ENCODE data around the gene SFMBT1.

SFMBT1 gene

GRCh38 chr3:53022647-53023046 lies 23.2 kb downstream of the SFMBT1 start:
- intact Hi-C loops (cut with DNase I) = no loop called here
- no peak for DNase-seq

GRCh38 chr3:53016236-53016635 lies 29.6 kb downstream of the SFMBT1 start:
- intact Hi-C loops (cut with DNase I) = no loop called here
- DNase-seq = no peak

- intact Hi-C loops (cut with DNase I) = no loop called here
- DNase-seq = no peak
These were observed 34.5 kb downstream of the SFMBT1 start for GRCh38 chr3:53011324-53011723.

GRCh38 chr3:53009826-53010539 lies 35.9 kb downstream of the SFMBT1 start:
- DNase-seq = no peak
- intact Hi-C loops (cut with DNase I) = no loop called here

GRCh38 chr3:53008932-53009331 lies 36.9 kb downstream of the SFMBT1 start:
- DNase-seq = no peak
- intact Hi-C loops (cut with DNase I) = no loop called here

DNA sequence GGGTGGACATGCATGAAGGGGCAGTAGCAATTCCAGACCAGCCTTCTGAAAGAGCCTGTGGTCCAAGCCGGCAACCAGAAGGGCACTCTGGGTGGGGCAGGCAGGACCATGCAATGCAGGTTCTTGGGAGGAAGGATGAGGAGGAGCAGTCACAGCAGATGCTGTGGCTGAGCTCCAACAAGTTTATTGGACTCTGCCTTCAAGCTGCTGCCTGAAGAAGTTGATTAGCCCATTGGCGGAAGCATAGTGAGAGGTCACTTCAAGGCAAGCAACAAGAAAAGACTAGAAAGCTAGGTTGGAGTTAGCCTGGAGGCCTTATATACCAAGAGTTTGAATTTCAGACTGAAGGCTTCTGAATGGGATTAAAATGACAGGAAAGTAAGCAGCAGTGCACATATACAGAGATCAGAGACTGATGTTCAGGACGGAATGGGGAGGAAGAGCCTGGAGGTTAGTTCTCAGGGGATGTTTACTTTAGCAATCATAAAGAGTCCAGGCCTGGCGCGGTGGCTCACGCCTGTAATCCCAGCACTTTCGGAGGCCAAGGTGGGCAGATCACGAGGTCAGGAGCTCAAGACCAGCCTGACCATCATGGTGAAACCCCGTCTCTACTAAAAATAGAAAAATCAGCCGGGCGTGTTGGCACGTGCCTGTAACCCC lies 39.9 kb downstream of the SFMBT1 start:
- no peak for DNase-seq
- intact Hi-C loops (cut with DNase I) = no loop called here

GRCh38 chr3:53005338-53005737 lies 40.5 kb downstream of the SFMBT1 start:
- intact Hi-C loops (cut with DNase I) = no loop called here
- no peak for DNase-seq

DNA sequence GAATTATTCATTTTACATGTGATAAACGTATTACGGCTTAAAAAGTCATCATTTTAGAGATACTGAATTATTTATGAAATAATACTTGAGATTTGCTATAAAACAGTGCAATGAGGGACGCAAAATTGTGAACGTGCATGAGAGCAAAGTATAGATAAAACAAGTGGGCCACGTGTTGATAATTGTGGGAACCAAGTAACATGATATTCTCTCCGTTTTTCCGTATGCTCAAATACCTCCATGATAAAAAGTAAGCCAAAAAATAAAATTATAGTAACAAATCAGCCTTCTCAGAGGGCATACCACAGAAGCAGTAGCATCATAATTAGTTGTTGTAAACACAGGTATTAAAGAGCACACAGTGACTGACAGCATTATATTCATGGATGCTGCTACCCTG lies 42.6 kb downstream of the SFMBT1 start:
- intact Hi-C loops (cut with DNase I) = no loop called here
- no peak for DNase-seq

DNA sequence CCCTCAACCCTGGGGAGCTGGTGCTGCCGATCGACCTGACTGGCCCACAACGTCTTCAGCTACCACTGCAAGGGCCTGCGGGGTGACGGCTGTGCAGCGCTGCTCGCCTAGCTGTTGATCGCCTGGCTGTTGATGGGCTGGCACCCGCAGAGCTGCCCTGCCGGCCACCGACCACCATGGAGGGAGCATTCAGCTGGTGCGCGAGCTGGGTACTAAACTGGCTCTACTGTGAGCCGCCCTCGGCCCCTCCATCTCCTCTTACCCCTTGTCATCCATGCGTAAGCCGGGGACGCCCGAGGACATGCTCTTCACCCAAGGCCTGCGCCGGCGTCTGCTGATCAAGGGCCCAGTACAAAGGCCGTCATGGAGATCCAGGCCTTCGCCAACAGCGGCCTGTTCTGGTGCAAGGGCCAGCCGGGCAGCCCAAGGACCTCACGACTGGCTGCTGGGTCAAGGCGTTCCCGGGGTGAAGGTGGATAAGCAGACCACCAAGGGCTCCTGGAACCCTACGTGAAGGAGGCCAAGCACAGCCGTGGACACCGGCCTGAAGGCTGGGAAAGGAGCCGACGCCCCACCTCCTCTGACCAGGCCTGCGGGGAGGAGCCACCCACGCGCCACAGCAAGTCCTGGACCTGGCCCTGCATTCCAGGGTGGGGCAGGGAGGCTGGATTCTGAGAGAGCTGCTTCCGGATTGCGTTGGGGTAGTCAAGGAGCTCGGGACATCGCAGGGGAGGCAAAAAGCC lies 46.9 kb downstream of the SFMBT1 start:
- no peak for DNase-seq
- intact Hi-C loops (cut with DNase I) = no loop called here

DNA sequence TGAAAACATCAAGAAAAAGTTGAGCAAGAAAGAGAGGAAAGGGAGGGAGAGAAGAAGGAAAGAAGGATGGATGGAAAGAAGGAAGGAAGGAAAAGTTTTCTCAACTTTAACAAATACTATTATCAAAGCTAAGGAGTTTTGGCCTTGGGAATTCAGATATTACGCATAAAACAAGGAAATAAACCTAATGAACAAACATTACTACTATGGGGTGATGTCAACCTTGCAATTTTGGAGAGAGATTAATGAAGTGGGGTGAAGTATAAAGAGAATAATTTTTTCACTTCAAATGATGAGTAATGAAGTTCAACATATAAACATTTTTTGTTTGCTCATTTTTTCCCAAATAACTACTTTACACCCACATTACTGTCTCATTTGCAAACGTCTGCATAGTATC lies 55.2 kb downstream of the SFMBT1 start:
- intact Hi-C loops (cut with DNase I) = no loop called here
- DNase-seq = no peak

DNA sequence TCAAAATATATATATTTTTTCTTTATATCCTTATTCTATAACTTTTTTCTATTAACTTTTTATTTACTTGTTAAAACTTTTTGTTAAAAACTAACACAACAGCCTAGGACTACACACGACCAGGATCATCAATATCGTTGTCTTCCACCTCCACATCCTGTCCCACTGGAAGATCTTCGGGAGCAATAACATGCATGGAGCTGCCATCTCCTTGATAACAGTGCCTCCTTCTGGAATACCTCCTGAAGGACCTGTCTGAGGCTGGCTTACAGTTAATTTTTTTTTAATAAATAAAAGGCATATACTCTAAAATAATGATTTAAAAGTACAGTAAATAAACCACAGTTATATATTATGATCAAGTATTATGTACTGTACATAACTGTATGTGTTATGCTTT lies 58.9 kb downstream of the SFMBT1 start:
- DNase-seq = no peak
- intact Hi-C loops (cut with DNase I) = no loop called here

- no peak for DNase-seq
- intact Hi-C loops (cut with DNase I) = no loop called here
These were observed 59.8 kb downstream of the SFMBT1 start for GRCh38 chr3:52986049-52986448.

- no peak for DNase-seq
These were observed 62.0 kb downstream of the SFMBT1 start for GRCh38 chr3:52983828-52984227.

GRCh38 chr3:52983336-52983807 lies 62.5 kb downstream of the SFMBT1 start:
- peak in 6 of 42 donors; percentile 5 to 16 (median 10) for DNase-seq
- intact Hi-C loops (cut with DNase I) = no loop called here

More at GRCh38 chr3:52983828-52984227, 62.0 kb downstream of the SFMBT1 start:
- intact Hi-C loops (cut with DNase I) = no loop called here

- no peak for DNase-seq
- intact Hi-C loops (cut with DNase I) = no loop called here
These were observed 63.0 kb downstream of the SFMBT1 start for GRCh38 chr3:52982839-52983238.

DNA sequence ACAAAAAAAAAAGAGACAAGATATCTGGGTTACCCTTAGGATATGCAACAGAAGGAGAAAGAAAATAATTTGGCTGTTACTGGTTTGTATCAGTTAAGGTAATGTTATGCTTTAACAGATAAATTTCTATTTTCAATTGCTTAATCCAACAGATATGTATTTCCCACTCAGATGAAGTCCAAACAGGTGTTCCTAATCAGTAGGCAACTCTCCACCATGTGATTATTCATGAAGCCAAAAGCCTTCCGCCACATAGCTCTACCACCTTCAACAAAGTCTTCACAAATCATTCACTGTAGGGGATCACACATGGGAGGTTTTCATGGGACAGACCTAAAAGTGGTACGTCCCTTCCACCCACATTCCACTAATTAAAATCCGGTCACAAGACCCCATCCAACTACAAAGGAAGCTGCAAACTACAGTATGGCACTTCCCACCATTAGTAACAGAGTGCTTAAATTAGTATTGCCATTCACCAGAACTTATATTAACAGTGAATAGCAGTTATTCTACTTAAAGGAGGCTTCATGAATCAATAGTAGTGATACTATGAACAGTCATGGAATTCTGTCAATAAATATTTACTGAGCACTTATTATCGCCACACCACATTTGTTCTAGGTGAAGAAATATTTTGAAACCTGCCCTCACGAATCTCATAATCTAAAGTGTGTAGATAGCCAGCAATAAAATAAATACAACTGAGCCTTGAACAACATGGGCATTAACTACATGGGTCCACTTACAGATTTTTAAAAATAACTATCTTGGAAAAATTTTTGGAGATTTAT lies 66.5 kb downstream of the SFMBT1 start:
- no peak for DNase-seq

GRCh38 chr3:52978109-52978754 lies 67.6 kb downstream of the SFMBT1 start:
- no peak for DNase-seq
- intact Hi-C loops (cut with DNase I) = no loop called here

More for the DNA sequence above, 66.5 kb downstream of the SFMBT1 start:
- intact Hi-C loops (cut with DNase I) = no loop called here

- intact Hi-C loops (cut with DNase I) = no loop called here
- no peak for DNase-seq
These were observed 72.1 kb downstream of the SFMBT1 start for GRCh38 chr3:52973806-52974205.

GRCh38 chr3:52971895-52972294 lies 74.0 kb downstream of the SFMBT1 start:
- intact Hi-C loops (cut with DNase I) = no loop called here
- no peak for DNase-seq

Measured in head of caudate nucleus (tissue), 42 donors.